A673 (cell line): Measurements from ENCODE around the gene CYP21A2.
"Not testable (repeated sequence)": the region's sequence is repeated elsewhere in the genome, so short reads cannot be mapped to it uniquely, and the experiment has no call there.

ENCODE experiments used
- CTCF ChIP-seq: fragments of 300-800, 200-600 bp; sonication (generic); conservative IDR thresholded peaks from 2 replicates; pipeline ENCODE4 v1.5.1; 2017; ENCODE audit warnings: low read depth, mild to moderate bottlenecking, antibody characterized with exemption, low read length, moderate library complexity, mixed read lengths
- EZH2 ChIP-seq: fragments of 200-600 bp; sonication (generic); IDR thresholded peaks from 2 replicates; pipeline ENCODE4 v1.6.1; 2017; ENCODE audit warnings: borderline replicate concordance, low read depth, mild to moderate bottlenecking, mixed read lengths, antibody characterized with exemption, low read length; ENCODE audit not compliant: poor library complexity, severe bottlenecking

- not testable (repeated sequence) for TF ChIP-seq EZH2, CTCF
These were observed 32.2 kb upstream of the CYP21A2 start for GRCh38 chr6:32005991-32006529.
